ENCODE measurements around the gene C1QTNF4. TPM values are rescaled to one million over a fixed set of nuclear protein-coding genes. Genes with fewer than 3 reads are reported as not detected.
A peak's percentile ranks its signal among the peaks of the same experiment; 100 is the strongest.

The C1QTNF4 gene
- total RNA-seq, 1 experiment from 2014 or later = 5.7 TPM

DNA sequence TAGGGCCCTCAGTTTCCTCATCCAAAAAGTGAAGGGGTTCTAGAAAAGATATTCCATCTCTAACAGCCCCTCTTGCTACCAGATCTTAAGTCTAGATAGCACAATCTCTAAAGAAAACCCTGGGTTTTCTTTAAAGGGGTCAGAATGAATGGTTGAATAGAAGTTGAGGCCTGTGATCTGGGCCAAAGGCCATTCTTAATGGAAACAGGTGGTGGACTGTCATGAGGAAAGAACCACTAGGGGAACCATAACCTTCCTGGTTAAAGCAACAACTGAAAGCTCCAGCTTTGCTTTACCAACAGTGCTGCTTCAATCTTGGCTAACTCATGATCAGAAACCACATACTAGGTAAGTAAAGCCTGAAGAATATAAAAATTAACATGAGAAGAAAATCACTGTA is 43.1 kb downstream of the C1QTNF4 start:
- TF ChIP-seq, protein P1, sequence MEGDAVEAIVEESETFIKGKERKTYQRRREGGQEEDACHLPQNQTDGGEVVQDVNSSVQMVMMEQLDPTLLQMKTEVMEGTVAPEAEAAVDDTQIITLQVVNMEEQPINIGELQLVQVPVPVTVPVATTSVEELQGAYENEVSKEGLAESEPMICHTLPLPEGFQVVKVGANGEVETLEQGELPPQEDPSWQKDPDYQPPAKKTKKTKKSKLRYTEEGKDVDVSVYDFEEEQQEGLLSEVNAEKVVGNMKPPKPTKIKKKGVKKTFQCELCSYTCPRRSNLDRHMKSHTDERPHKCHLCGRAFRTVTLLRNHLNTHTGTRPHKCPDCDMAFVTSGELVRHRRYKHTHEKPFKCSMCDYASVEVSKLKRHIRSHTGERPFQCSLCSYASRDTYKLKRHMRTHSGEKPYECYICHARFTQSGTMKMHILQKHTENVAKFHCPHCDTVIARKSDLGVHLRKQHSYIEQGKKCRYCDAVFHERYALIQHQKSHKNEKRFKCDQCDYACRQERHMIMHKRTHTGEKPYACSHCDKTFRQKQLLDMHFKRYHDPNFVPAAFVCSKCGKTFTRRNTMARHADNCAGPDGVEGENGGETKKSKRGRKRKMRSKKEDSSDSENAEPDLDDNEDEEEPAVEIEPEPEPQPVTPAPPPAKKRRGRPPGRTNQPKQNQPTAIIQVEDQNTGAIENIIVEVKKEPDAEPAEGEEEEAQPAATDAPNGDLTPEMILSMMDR (conservative IDR thresholded peaks at IDR 0.05) = peak; percentile 64
- no peak overlapping the region for H2BK20ac ChIP-seq (ENCODE audit: low read depth, low read length, poor library complexity, severe bottlenecking)
- H3K56ac ChIP-seq (ENCODE audit: insufficient read length, low read depth, low read length) = no peak overlapping the region
- no peak overlapping the region for H3K23ac ChIP-seq (ENCODE audit: insufficient read length, low read depth, low read length)
- H3K4me1 ChIP-seq (ENCODE audit: insufficient read depth, low read length) = no peaks in the 10 kb centered on the region; the same call in 1 of the 2 replicates
- no peaks in the 10 kb centered on the region for H3K79me1 ChIP-seq (ENCODE audit: insufficient read depth, low read depth, low read length, poor library complexity, severe bottlenecking)
- no peak overlapping the region for H2BK12ac ChIP-seq (ENCODE audit: insufficient read length, low read depth, low read length)
- Mint-ChIP-seq H3K4me3 (peak overlapping the region; percentile 99 to 100), H3K9me3 (peaks cover 0 to 3% of the 10 kb centered on the region in 2 experiments; a peak in 1 of 5 replicates), H3K4me1 (peaks cover 25 to 29% of the 10 kb centered on the region in 2 experiments), H3K27me3 (ENCODE audit: low read depth) (peaks cover 2% of the 10 kb centered on the region; the same call in 1 of the 2 replicates), H3K36me3 (ENCODE audit: insufficient read depth in 1 of 3, low read depth in 3 of 3) (peaks cover 14 to 40% (median 23%) of the 10 kb centered on the region in 3 experiments; a peak in 6 of 7 replicates), H3K27ac (peak overlapping the region in 2 of 3 experiments; percentile 20 to 88; a peak in 3 of 7 replicates)
- no peak overlapping the region for H3T11ph ChIP-seq (ENCODE audit: low read length)
- no peak for DNase-seq
- H3K18ac ChIP-seq (ENCODE audit: insufficient read length, low read depth, low read length) = no peak overlapping the region
- no peak overlapping the region for H2AK5ac ChIP-seq (ENCODE audit: insufficient read length, low read length)
- H2BK5ac ChIP-seq (ENCODE audit: insufficient read length, low read length) = no peak overlapping the region
- peaks cover 55% of the 10 kb centered on the region for H3K79me2 ChIP-seq (ENCODE audit: insufficient read depth, low read length)
- no peaks in the 10 kb centered on the region for H3K27me3 ChIP-seq (ENCODE audit: insufficient read depth, low read length)
- no peak overlapping the region for H3K14ac ChIP-seq (ENCODE audit: insufficient read depth, low read length)
- H3K9ac ChIP-seq (ENCODE audit: extremely low read depth, insufficient read length, low read length) = no peak overlapping the region
- H3K4me2 ChIP-seq (ENCODE audit: insufficient read depth, insufficient read length, low read length) = peak overlapping the region; percentile 86
- H3K4ac ChIP-seq (ENCODE audit: low read depth, low read length) = no peak overlapping the region
- H3K9me3 ChIP-seq (ENCODE audit: control insufficient read depth, low read depth, low read length) = no peaks in the 10 kb centered on the region
- H4K8ac ChIP-seq (replicated peaks; ENCODE audit: insufficient read length, low read depth, low read length) = no peak overlapping the region
- H2AFZ ChIP-seq (ENCODE audit: low read length) = no peak overlapping the region
- H2BK15ac ChIP-seq (ENCODE audit: low read depth, low read length) = no peak overlapping the region
- no peak overlapping the region for H3K27ac ChIP-seq (ENCODE audit: insufficient read length, low read depth, low read length)
- H4K20me1 ChIP-seq (ENCODE audit: control insufficient read depth, insufficient read depth, insufficient read length) = no peaks in the 10 kb centered on the region
- no peak overlapping the region for H4K5ac ChIP-seq (ENCODE audit: insufficient read length, low read depth, low read length)
- H4K91ac ChIP-seq (ENCODE audit: insufficient read length, low read depth, low read length) = no peak overlapping the region
- peaks cover 3% of the 10 kb centered on the region for H3K23me2 ChIP-seq (ENCODE audit: insufficient read length, low read depth, low read length, poor library complexity, severe bottlenecking)
- no peak overlapping the region for H2BK120ac ChIP-seq (ENCODE audit: low read depth, low read length, poor library complexity, severe bottlenecking)

All from H9 (cell line).